Transverse colon (tissue), 4 donors: Measurements from ENCODE around the gene MTREX. TPM values are rescaled to one million over a fixed set of nuclear protein-coding genes. Genes with fewer than 3 reads are reported as not detected.

Experiments used
- DNase-seq: peaks from one replicate; pipeline ENCODE4 v3.0.0-alpha.2; 2019
- H3K27ac ChIP-seq, 4 donors: fragments of 200-600 bp; sonication (generic); 2 replicates each; pipeline ENCODE4 v1.5.1; 2016 to 2018; ENCODE audit warnings: inconsistent platforms in 4 of 4
- H3K27me3 ChIP-seq: fragments of 200-600 bp; sonication (generic); 2 replicates; pipeline ENCODE4 v1.5.1; 2017; ENCODE audit warnings: inconsistent platforms
- H3K36me3 ChIP-seq, 4 donors: fragments of 200-600 bp; sonication (generic); 2 replicates each; pipeline ENCODE4 v1.5.1; 2017 to 2019; ENCODE audit warnings: inconsistent platforms in 4 of 4
- H3K4me1 ChIP-seq, 4 donors: fragments of 200-600 bp; sonication (generic); 2 replicates each; pipeline ENCODE4 v1.5.1; 2017 to 2020; ENCODE audit warnings: inconsistent platforms in 4 of 4
- H3K4me3 ChIP-seq, 4 donors: fragments of 200-600 bp; sonication (generic); 1 replicate in 1 of 4; 2 replicates in 3 of 4; pipeline versions ENCODE4 v1.5.1 to v1.6.1; 2017 to 2019; ENCODE audit warnings: inconsistent platforms in 4 of 4
- H3K9me3 ChIP-seq, 2 donors: fragments of 200-600 bp; sonication (generic); 2 replicates each; pipeline ENCODE4 v1.5.1; 2017 to 2019; ENCODE audit warnings: inconsistent platforms in 2 of 2
- CTCF ChIP-seq, 5 experiments: fragments of 200-600 bp in 3 of 5; fragments of 450-650 bp in 2 of 5; sonication (generic) in 3 of 5; IDR thresholded peaks; 1 replicate in 2 of 5; 2 replicates in 3 of 5; pipeline ENCODE4 v1.5.1; 2016 to 2017; ENCODE audit warnings: antibody characterized with exemption in 5 of 5, inconsistent platforms in 3 of 5, mild to moderate bottlenecking in 2 of 5, moderate library complexity in 1 of 5
- EP300 ChIP-seq: sonication (generic); formaldehyde crosslinking; IDR thresholded peaks from one replicate; pipeline ENCODE4 v1.6.1; 2017; ENCODE audit warnings: antibody characterized with exemption, low read depth
- POLR2A ChIP-seq: fragments of 450-650 bp; IDR thresholded peaks from one replicate; pipeline ENCODE4 v1.6.1; 2016; ENCODE audit warnings: antibody characterized with exemption, mild to moderate bottlenecking, moderate library complexity
- POLR2AphosphoS5 ChIP-seq, 3 donors: sonication (generic); formaldehyde crosslinking; IDR thresholded peaks; one replicate each; pipeline ENCODE4 v1.6.1; 2016; ENCODE audit warnings: antibody characterized with exemption in 3 of 3
- WGBS, 2 donors: methylation state at CpG; one replicate each; pipeline ENCODE4 v1.1.5; 2018; ENCODE audit warnings: low coverage in 1 of 2; 5-methylcytosine and 5-hydroxymethylcytosine counted together
- in situ Hi-C, 4 donors: fragments of 200-750 bp; cut with MboI; loops; one replicate each; pipeline versions ENCODE4 v1.15.0 to v1.15.1; 2017; ENCODE audit warnings: low sequenced_read_pairs in 3 of 4, low pct_ligation_motif_present in 1 of 4, low pct_unique_long_range_greater_than_20kb in 1 of 4
- intact Hi-C: fragments of 100-400 bp; cut with DNase I; formaldehyde crosslinking; loops from one replicate; pipeline ENCODE4 v1.15.1; 2023; ENCODE audit warnings: low total_unique reads
- total RNA-seq, 4 donors: library from RNA; depleted of rRNA; stranded (reverse); fragments of >200 nt; gene quantifications; one replicate each; pipeline ENCODE4 v1.1.0, GENCODE V29; 2016

Gene MTREX
- total RNA-seq, 4 donors from 2014 or later = 29.5 to 85.9 (median 65.5) TPM

GRCh38 chr5:55409775-55410174, 102.0 kb downstream of the MTREX start:
- peaks cover 0 to 19% (median 4%) of the 10 kb centered on the region in 4 donors for H3K36me3 ChIP-seq
- no peaks in the 10 kb centered on the region for H3K27me3 ChIP-seq
- TF ChIP-seq POLR2A = no peak
- no peak for TF ChIP-seq POLR2AphosphoS5 (IDR thresholded peaks at IDR 0.05)
- TF ChIP-seq EP300 = no peak
- no peak for TF ChIP-seq CTCF (IDR thresholded peaks at IDR 0.05)
- 100% methylated on average over 1 of the region's 1 CpG for WGBS, 2 donors
- no peaks in the 10 kb centered on the region for H3K9me3 ChIP-seq
- intact Hi-C loops = loop anchor here (5.0 kb wide), 1 partner anchor 283 kb away; no protein-coding TSS in a partner anchor
- H3K4me3 ChIP-seq = no peak overlapping the region
- no peak for DNase-seq
- in situ Hi-C loops = loop anchor here in 3 of 4 donors (5.0 to 25.0 kb wide), 2 partner anchors 278 to 283 kb away; no protein-coding TSS in a partner anchor
- H3K4me1 ChIP-seq = peaks cover 0 to 10% (median 6%) of the 10 kb centered on the region in 4 donors
- no peak overlapping the region for H3K27ac ChIP-seq

- intact Hi-C loops = no loop called here
- no peak for DNase-seq
- Histone ChIP-seq H3K4me1 (peaks cover 0 to 18% (median 9%) of the 10 kb centered on the region in 4 donors), H3K4me3 (no peak overlapping the region), H3K9me3 (no peaks in the 10 kb centered on the region), H3K27me3 (no peaks in the 10 kb centered on the region), H3K36me3 (peaks cover 0 to 14% (median under 1%) of the 10 kb centered on the region in 4 donors), H3K27ac (no peak overlapping the region)
- TF ChIP-seq EP300 (no peak), CTCF (IDR thresholded peaks at IDR 0.05) (no peak), POLR2AphosphoS5 (IDR thresholded peaks at IDR 0.05) (no peak)
- 62 to 73% methylated on average over 3 of the region's 3 CpGs for WGBS, 2 donors
- in situ Hi-C loops = loop anchor here in 2 of 4 donors (25.0 kb wide), 1 partner anchor 276 kb away; no protein-coding TSS in a partner anchor
Observed at GRCh38 chr5:55410845-55411244, 103.1 kb downstream of the MTREX start.

GRCh38 chr5:55411876-55412275, 104.1 kb downstream of the MTREX start:
- Histone ChIP-seq H3K4me3 (no peak overlapping the region), H3K9me3 (no peaks in the 10 kb centered on the region), H3K27me3 (no peaks in the 10 kb centered on the region), H3K4me1 (peaks cover 0 to 22% (median 8%) of the 10 kb centered on the region in 4 donors), H3K27ac (no peak overlapping the region), H3K36me3 (peaks cover 0 to 7% (median 0%) of the 10 kb centered on the region in 4 donors)
- TF ChIP-seq POLR2AphosphoS5 (IDR thresholded peaks at IDR 0.05) (no peak), CTCF (IDR thresholded peaks at IDR 0.05) (no peak), EP300 (no peak), POLR2A (no peak)
- intact Hi-C loops (no loop called here), in situ Hi-C loops (loop anchor here in 2 of 4 donors (25.0 kb wide), 1 partner anchor 275 kb away; no protein-coding TSS in a partner anchor)
- DNase-seq = no peak
- 98 to 100% methylated on average over 1 of the region's 1 CpG for WGBS, 2 donors

GRCh38 chr5:55413644-55414043, 105.9 kb downstream of the MTREX start:
- no peak overlapping the region for H3K27ac ChIP-seq
- H3K9me3 ChIP-seq = no peaks in the 10 kb centered on the region
- no peak overlapping the region for H3K4me3 ChIP-seq
- DNase-seq = no peak
- intact Hi-C loops = no loop called here
- in situ Hi-C loops = loop anchor here in 2 of 4 donors (25.0 kb wide), 1 partner anchor 274 kb away; no protein-coding TSS in a partner anchor
- H3K36me3 ChIP-seq = peaks cover 0 to 7% (median 0%) of the 10 kb centered on the region in 4 donors
- 87 to 89% methylated on average over 2 of the region's 2 CpGs for WGBS, 2 donors
- TF ChIP-seq POLR2AphosphoS5 (IDR thresholded peaks at IDR 0.05) (no peak), POLR2A (no peak), CTCF (IDR thresholded peaks at IDR 0.05) (no peak), EP300 (no peak)
- H3K4me1 ChIP-seq = peaks cover 0 to 14% (median 5%) of the 10 kb centered on the region in 4 donors
- H3K27me3 ChIP-seq = no peaks in the 10 kb centered on the region
